GM10847 (cell line): Measurements from ENCODE around the gene HTR6.

ENCODE experiments used
- POLR2A ChIP-seq: IDR thresholded peaks from 2 replicates; pipeline ENCODE4 v1.6.1; 2011; ENCODE audit not compliant: insufficient read length; ENCODE audit errors: extremely low read depth

The HTR6 gene

GRCh38 chr1:19650416-19651140 is 14.1 kb upstream of the HTR6 start:
- no peak for TF ChIP-seq POLR2A

- TF ChIP-seq POLR2A: no peak
These were observed 13.4 kb upstream of the HTR6 start for GRCh38 chr1:19651141-19651737.

- TF ChIP-seq POLR2A: no peak
These were observed 10.3 kb upstream of the HTR6 start for GRCh38 chr1:19654386-19654785.

GRCh38 chr1:19654886-19655717 is 9.6 kb upstream of the HTR6 start:
- TF ChIP-seq POLR2A: no peak

- TF ChIP-seq POLR2A: no peak
These were observed 9.0 kb upstream of the HTR6 start for GRCh38 chr1:19655718-19656080.

- TF ChIP-seq POLR2A: no peak
These were observed 8.4 kb upstream of the HTR6 start for GRCh38 chr1:19656134-19656779.

GRCh38 chr1:19656780-19657466 is 7.8 kb upstream of the HTR6 start:
- no peak for TF ChIP-seq POLR2A

- no peak for TF ChIP-seq POLR2A
These were observed 7.2 kb upstream of the HTR6 start for GRCh38 chr1:19657511-19657910.

GRCh38 chr1:19658186-19658585 is 6.5 kb upstream of the HTR6 start:
- TF ChIP-seq POLR2A: no peak

GRCh38 chr1:19661721-19662228 is 2.9 kb upstream of the HTR6 start:
- no peak for TF ChIP-seq POLR2A

- no peak for TF ChIP-seq POLR2A
These were observed 2.4 kb upstream of the HTR6 start for GRCh38 chr1:19662313-19662712.

- TF ChIP-seq POLR2A: no peak
These were observed 466 bp downstream of the HTR6 start for GRCh38 chr1:19665186-19665495.

- no peak for TF ChIP-seq POLR2A
These were observed 1.1 kb downstream of the HTR6 start for GRCh38 chr1:19665496-19666465.

- no peak for TF ChIP-seq POLR2A
These were observed 4.2 kb downstream of the HTR6 start for GRCh38 chr1:19668888-19669287.
